HG03342 (cell line): Measurements from ENCODE around the gene ZNF48.

Experiments
- ATAC-seq: cut with Tn5 transposase; IDR thresholded peaks from one replicate; pipeline ENCODE4 v1.9.1; 2021; ENCODE audit warnings: mild to moderate bottlenecking, moderate library complexity; ENCODE audit not compliant: unreplicated experiment

Gene ZNF48

DNA sequence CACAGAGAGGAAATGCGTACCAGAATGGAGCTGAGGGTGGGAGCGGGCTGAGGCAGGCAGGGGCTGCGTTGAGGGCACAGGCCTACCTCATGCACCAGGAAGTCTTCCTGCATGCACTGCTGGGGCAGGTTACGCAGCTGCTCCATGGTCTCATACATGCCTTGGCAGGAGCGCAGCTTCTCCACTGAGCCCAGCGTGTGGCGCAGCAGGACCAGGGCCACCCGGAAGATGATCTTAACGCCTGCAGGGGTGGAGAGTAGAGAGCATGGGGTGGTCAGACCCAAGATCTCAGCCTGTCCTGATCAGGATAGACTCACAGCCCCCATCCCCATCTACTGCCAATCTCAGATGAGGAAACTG lies 36.7 kb upstream of the ZNF48 start:
- no peak for ATAC-seq

- no peak for ATAC-seq
These were observed 36.0 kb upstream of the ZNF48 start for GRCh38 chr16:30358990-30359870.

DNA sequence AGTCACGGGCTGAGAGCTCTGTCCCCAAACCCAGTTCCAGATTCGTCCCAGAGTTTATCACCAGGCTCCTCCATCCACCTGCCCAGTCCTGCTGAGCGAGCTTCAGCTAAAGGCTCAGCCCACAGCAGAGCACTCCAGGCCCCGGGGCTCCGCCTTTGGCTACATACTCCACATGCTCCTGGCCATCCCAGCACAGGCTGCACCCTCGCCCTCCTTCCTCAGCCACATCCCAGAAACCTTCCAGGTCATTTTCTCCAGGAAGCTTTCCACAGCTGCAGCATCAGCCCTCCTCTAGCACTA lies 35.4 kb upstream of the ZNF48 start:
- ATAC-seq: no peak

DNA sequence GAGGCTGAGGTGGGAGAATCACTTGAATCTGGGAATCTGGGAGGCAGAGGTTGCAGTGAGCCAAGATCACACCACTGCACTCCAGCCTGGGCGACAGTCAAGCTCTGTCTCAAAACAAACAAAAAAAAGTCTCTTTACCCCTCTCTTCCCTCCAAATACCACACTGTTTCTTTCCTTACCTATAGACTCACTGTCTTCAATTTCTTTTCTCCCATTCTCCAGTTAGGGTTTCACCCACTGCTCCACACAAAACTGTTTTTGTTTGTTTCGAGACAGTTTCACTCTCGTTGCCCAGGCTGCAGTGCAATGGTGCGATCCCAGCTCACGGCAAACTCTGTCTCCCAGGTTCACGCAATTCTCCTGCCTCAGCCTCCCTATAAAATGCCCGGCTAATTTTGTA lies 34.0 kb upstream of the ZNF48 start:
- ATAC-seq: no peak

DNA sequence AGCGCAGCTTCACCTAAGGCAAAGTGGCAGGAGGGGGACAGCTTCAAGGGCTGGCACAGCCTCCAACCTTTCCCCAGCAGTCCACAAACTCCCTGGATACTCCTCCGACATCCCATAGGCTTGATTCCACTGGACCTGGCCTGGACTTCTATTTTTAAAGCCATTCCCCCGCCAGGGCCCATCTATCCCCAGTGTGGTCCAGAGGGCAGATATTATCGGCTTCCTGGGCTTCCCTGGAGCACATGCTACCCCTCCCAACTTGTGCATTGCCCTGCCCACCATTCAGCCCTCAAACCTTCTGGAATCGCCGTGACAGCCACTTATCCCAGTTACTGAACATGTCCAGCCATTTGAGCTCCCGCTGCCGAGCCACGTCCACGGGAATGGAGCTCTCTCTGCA lies 30.0 kb upstream of the ZNF48 start:
- no peak for ATAC-seq

DNA sequence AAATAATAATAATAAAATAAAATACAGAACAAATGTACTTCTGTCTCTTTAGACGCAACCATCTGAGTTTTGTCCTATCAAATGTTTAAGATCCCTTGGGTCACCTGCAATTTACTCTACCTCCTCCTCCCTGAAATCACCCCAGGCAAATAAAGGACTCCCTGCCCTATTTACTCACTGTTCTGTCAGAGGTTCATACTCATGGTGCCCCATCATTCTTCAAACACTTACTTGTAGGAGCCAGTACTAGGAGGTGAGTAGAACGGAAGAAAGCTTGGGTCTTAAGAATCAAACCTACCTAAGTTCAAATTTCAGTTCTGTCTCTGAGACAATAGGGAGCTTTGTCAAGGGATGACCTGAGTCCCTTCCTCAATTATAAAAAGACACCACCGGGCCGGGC lies 28.7 kb upstream of the ZNF48 start:
- ATAC-seq: no peak

DNA sequence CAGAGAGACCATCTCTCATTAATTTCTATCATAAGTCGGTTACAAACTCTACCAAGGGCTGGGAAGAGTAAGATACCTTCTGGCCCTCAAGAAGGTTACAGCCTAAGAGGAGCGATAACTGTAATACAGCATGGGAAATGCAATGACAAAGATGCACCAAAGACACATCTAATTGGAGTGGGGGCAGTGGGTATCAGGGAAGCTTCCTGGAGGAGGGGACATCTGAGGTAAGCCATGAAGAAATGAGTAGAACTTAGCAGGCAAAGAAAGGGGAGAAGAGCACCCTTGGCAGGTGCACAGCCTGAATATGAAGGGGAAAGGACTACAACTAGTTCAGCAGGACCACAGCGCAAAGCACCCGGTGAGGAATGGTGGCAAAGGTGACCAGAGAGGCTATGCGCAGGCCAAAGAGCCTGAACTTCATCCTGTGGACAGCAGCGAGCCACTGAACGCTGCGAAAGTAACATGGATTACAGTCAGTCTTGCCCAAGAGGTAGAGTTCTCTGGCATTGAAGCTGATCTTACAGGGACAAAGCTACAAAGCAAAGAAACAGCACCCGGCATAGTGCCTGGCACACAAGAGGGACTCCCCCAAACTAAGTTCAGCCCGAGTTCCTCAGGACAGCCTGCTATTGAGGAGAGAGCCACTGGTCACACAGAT lies 27.7 kb upstream of the ZNF48 start:
- ATAC-seq: no peak

DNA sequence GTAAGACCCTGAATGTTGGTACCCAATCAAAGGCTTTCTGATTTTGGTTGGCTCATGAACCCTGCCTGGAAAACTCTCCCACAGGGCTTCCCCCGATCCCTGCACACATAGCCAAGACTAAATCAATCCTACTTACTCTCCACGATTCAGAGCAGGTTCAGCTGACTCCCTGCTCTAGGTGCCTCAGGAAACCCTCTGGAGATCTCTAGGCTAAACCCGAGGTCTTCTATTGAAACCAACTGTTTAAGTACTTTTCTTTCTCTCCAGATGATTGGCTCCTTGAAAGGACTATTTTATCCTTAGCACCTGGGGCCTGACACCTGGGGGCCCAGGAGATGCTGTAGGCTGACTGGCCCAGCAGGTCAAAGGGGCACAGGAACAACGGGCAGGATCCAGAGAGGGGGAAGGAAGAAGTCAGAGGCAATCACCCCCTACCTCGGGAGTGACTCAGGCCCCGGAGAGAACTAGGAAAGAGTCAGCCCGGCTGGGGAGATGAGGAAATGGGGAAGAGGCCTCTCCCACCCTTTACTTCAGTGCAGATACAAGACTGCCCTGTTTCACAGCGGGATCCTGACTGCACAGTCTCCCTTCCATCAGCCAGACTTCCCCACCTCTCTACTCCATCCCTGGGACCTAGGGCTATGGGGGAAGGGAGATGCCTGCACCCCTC lies 27.0 kb upstream of the ZNF48 start:
- no peak for ATAC-seq

DNA sequence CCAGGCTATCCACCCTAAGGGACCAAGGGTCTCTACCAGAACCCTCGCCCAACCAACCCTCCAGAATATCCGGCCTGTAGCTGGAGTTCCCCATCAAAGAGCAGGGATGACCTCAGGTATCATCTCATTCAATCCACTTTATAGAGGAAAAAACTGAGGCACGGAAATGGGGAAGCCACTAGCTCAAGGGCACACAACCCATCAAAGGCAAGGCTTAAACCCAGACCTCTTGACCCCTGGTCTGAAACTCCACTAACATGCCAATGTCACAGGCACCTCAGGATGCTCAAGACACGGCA lies 26.5 kb upstream of the ZNF48 start:
- no peak for ATAC-seq

GRCh38 chr16:30369091-30369937 lies 25.9 kb upstream of the ZNF48 start:
- no peak for ATAC-seq

DNA sequence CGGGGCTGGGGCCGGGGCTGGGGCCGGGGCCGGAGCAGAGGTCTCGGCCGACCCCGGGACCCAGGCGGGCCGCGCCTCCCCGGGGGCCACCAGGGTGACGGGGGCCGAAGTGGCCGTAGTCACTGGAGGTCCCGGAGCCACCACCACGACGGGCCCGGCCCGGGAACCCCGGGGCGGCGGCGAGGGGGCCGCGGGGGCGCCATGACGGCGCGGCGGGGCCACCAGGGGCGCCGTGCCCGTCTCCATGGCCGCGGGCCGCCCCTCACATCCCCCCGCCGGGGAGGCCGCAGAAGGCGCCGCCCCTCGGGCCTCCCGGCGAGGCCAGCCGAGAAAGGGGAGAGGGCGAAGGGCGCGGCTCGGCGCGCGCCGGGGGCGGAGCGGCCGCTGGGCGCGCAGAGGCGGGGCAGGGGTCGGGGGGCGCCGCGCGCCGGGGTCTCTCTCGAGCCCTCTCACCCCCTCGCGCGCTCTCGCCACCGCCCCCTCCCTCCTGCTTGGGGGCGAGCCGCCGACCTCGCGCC lies 25.2 kb upstream of the ZNF48 start:
- ATAC-seq: peak; percentile 13

DNA sequence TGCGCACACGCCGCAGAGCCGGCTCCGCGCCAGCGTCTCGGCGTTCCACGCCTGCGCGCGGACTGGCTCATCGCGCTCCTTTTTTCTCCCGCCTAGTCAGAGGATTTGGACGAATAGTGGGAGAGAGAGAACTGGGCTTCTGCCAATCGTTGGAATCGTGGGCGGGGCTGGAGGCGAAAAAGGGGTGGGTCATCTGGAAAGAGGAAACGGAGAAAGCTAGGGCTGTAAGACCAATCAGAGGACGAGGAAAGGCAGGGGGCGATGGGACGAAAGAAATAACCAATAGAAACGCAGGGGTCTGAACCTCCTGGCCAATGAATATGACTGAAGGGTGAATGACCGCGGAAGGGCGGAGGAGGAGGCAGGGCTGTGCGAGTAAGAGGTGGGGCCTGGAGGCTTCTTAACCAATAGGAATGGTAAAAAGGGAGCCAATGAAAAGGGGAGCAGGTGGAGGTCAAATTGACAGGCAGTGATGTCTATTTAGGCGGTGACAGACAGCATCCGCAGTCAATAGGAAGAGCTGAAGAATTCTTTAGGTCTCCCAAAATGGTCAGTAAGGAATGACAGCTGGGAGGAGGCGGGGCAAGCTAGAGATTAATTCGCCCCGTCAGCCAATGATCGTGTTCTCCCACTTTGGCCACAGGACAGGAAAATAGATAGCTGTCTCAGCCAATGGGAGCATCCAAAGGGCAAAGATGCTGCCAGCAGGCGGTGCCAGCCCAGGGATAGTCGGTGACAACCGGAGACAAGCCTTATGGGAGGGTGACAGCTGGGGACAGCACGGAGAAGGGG lies 24.6 kb upstream of the ZNF48 start, which contains the start of gene TBC1D10B:
TSS of gene TBC1D10B (minus strand) at position 39 of the 792 bp plus-strand sequence. CDS start 311 bp downstream, outside the sequence.
- ATAC-seq: peak; percentile 77

DNA sequence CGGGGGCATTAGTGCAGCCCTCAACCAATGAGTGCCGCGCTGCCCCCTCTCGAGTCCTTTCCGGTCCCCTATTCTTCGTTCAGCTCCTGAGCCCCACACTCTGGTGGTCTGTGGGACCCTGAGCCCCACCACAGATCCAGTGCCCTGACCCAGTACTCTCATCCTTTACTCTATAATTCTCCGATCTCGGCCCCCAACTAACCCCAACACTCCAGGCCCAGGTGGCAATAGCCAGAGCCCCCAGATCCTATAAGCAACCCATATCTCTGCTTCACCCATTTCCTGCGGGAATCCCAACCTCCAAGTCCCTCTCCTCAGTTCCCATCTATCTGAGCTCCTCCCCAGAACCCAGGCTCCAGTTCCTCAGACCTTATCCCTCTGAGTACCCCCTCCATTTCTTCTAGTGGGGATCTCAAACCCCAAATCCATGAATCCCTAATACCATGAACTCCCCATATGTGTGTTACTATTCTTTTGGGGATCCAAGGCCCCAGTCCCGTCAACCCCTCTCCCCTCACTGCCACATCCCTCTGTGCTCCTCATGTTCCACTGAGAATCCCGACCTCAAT lies 23.9 kb upstream of the ZNF48 start:
- no peak for ATAC-seq

DNA sequence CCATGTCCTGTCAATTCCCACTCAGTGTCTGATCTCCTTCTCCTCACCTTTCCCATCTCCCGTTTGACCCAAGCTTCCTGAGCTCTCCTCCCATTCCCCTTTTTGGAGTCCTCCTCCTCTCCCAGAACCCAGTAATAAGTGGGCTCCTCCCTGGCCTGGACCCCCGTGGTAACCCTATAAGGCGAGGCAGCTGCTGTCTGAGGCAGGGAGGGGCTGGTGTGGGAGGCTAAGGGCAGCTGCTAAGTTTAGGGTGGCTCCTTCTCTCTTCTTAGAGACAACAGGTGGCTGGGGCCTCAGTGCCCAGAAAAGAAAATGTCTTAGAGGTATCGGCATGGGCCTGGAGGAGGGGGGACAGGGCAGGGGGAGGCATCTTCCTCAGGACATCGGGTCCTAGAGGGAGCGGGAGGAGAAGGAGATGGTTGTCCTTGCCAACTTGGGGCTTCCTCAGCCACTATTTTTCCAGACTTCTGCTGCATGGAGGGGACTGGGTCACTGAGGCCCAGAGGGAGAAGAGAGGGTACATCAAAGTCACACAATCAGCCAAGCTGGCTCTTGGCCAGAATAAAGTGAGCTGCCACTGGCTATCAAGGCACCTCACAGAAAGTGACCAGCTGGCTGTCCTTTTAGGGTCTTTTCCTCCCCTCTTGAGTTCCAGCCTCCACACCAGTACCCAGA lies 23.0 kb upstream of the ZNF48 start:
- ATAC-seq: no peak

DNA sequence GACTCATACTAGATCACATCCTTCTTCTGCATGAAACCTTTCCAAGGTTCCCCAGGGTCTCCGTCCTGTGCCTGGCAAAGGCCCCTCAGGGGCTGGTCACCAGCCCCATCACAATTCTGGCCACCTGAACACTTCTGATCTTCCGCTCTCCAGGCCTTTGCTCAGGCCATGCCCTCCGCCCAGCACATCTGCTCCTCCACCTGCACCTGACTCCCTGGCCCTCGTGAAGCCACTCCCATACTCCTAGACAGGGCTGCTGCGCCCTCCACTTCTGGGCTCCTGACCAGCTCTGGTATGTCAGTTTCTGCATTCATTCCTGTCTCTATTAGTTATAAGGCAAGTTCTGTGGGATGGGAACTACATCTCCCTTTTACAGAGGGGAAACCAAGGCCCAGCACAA lies 22.5 kb upstream of the ZNF48 start:
- ATAC-seq: no peak

DNA sequence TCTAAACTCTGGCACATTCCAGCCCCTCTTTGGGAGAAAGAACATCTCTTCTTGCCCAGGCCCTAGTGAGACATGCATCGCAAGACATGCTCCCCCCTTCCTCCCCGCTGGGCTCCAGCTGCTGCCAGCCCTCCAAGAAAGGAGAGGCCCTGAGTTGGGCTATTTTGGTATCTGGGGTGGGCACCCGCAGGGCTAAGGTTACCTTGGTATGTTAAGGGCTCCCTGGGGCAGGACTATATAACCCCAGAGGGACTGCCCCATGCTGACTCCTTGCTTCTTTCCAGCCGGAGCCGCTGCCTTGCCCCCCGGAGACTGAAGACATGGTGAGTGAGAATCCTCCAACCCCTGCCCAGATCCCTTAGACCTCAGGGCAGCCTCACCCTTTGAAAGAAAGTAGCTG lies 20.7 kb upstream of the ZNF48 start, which contains the start of gene MYL11:
TSS of gene MYL11 (plus strand) at position 265 of the 400 bp plus-strand sequence. CDS start at position 321, 56 bp downstream.
- no peak for ATAC-seq

GRCh38 chr16:30375864-30376263 lies 19.4 kb upstream of the ZNF48 start:
- ATAC-seq: no peak

DNA sequence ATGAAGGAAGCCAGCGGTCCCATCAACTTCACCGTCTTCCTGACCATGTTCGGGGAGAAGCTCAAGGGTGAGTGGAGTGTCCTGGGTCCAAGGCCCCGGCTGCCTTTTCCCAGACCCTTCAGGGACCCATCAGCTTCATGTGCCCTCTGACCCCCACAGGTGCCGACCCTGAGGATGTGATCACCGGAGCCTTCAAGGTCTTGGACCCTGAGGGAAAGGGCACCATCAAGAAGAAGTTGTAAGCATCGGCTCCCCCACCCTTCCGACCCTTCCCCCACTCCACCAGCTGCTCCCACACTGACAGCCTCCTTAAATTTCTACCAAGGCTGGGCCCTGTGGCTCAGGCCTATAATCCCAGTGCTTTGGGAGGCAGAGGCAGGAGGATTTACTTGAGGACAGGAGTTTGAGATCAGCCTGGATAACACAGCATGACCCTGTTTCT lies 18.7 kb upstream of the ZNF48 start:
- no peak for ATAC-seq
